ENCODE results near the gene OLFM1.

DNA sequence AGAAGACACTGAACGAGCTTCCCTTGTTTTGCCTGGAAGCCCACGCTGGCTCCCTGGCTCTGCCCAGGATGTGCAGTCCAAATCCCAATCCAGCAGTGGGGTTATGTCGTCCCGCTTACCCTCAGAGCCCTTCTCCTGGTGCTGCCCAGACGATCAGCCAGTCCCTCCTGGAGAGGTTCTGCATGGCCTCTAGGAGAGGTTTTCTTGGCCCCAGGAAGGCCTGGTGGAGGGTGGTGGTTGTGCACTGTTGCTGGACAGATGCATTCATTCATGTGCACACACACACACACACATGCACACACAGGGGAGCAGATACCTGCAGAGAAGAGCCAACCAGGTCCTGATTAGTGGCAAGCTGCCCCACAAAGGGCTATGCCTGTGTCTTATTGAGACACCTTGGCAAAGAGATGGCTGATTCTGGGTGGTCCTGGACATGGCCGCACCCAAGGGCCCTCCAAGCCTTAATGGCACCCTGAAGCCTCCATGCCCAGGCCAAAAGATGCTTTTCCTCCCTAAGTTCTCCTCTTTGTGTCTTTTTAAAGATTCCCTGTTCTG lies 10.5 kb upstream of the OLFM1 start:
- TF ChIP-seq, protein P1, sequence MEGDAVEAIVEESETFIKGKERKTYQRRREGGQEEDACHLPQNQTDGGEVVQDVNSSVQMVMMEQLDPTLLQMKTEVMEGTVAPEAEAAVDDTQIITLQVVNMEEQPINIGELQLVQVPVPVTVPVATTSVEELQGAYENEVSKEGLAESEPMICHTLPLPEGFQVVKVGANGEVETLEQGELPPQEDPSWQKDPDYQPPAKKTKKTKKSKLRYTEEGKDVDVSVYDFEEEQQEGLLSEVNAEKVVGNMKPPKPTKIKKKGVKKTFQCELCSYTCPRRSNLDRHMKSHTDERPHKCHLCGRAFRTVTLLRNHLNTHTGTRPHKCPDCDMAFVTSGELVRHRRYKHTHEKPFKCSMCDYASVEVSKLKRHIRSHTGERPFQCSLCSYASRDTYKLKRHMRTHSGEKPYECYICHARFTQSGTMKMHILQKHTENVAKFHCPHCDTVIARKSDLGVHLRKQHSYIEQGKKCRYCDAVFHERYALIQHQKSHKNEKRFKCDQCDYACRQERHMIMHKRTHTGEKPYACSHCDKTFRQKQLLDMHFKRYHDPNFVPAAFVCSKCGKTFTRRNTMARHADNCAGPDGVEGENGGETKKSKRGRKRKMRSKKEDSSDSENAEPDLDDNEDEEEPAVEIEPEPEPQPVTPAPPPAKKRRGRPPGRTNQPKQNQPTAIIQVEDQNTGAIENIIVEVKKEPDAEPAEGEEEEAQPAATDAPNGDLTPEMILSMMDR (IDR thresholded peaks at IDR 0.05; ENCODE audit: low read depth, low read length) = no peak
- TF ChIP-seq EZH2phosphoT487 (IDR thresholded peaks at IDR 0.05; ENCODE audit: low read depth) = no peak
